Eye (tissue), 1 donor: ENCODE data around the gene HOTAIR.

Experiments
- DNase-seq: peaks from one replicate; pipeline ENCODE4 v3.0.0-alpha.2; 2015

HOTAIR gene

DNA sequence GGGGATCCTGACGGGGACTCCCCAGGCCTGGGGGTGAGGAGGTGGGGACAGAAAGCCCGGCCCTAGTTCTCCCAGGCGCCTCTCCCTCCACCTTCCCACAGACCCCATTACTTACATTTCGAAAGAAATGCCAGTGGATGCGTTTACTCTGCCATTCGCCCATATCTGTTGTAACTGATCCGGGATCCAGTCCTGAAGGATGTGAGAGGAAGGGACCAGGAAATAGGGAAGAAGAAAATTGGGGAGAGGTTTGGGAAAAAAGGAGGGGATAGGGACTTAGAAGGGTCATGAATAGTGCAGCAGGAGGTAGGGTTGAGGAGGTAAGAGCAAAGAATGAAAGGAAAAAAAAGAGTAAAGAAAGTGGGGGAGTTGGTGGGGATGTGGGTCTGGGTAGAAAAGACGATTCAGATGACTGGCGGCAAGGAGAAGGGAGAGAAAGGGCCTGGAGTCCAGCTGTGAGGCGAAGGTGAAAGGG, 18.9 kb downstream of the HOTAIR start:
- no peak for DNase-seq

- no peak for DNase-seq
These were observed 19.5 kb downstream of the HOTAIR start for GRCh38 chr12:53955036-53955775.

GRCh38 chr12:53954694-53955035, 20.1 kb downstream of the HOTAIR start, which contains the start of gene HOXC12:
HOXC12 (plus strand) TSS chr12:53954903; CDS start chr12:53954930, 27 bp downstream.
- DNase-seq, result no peak

DNA sequence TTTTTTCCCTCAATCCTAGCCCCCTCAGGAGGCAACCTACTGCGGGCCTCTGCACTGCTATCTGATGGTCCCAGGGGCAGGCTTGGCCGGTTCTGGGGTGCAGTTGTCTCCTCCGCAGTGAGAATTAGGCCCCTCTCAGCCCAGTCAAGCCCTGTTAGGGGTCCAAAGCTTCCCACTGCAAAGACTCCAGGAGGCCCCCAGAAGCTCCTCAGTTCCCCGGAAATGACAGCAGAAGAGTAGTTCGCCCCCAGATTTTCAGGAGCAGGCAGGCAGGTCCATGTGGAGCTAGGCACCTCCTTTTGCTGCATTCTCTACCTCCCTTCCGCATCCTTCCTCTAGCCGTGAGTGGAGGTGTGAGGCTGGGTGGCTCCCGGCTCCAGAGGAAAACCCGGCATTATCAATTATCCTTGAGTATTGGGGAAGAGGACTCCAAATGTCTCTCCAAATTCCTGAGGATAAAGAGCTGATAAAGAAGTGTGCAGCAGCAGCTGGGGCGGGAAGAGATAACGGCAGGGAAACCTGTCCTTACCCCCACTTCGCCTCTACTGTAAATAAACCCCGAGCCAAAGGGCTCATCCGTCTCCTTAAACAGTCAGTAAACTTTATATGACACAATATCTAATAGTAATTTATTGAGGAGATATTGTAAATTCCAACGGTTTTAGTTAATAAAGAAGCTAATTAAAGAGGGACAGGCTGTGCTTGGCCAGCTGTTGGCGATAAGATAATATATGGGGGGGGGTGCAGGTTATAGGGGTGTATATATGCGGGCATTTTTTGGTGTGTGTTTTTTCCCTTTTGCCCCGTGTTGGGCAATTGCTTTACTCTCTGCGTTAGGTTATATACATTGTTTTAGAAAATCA, 20.7 kb downstream of the HOTAIR start:
- DNase-seq, result no peak

DNA sequence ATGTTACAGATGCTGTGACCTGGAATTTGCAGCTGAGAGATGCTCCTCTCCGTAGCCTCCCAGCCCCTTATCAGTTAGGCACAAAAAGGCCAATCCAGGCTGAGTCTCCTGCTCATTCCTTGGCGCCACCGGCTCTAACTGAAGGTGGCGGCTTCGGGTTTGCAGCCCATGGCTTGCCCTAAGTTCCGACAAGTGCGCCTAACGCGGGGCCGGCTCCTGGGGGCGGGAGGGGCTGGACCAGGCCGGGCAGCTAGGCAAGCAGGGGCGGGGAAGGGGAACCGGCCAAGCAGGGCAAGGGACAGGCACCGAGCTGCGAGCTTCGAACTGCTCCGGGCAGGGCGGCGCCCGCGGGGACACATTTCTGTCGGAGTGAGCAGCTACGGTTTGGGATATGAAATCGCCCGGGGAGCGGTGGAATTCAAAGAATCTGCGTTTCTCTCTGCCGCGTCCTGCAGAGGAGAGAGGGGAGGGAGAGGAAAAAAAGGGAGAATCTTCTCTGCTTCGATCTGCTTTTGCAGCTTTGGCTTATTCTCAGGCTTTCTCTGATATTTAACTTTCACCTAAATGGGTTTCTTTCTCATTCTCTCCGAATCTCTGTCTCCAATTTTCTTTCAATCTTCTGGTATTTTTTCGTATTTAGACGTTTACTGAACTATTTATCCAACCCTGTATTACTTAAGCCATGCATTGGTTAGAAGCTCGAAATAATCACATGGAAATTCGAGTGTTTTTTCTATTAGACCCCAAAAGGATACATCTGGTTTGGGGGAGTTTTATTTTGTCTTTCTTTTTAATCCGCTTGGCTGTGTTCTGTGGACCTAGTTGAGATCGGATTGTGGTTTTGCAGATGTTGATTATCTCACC, 21.7 kb downstream of the HOTAIR start:
- DNase-seq, result no peak

DNA sequence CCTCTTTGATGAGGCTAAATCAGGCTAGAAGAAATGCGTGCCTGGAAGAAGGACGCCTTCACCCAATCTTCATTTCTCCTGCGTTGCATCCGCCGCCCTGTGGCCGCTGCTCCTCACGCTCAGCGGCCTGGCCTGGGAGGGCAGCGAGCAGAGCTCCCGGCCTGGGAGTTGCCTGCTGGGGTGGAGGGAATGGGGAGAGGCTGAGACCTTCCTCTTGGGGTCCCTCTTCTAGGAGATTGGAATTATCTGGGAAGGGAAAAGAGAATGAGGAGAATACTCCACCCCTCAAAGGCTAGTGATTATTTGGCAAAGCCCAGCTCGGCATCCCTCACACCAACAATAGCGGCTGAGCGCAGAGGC, 22.4 kb downstream of the HOTAIR start:
- no peak for DNase-seq

- DNase-seq, result no peak
These were observed 23.0 kb downstream of the HOTAIR start for GRCh38 chr12:53951577-53952334.

DNA sequence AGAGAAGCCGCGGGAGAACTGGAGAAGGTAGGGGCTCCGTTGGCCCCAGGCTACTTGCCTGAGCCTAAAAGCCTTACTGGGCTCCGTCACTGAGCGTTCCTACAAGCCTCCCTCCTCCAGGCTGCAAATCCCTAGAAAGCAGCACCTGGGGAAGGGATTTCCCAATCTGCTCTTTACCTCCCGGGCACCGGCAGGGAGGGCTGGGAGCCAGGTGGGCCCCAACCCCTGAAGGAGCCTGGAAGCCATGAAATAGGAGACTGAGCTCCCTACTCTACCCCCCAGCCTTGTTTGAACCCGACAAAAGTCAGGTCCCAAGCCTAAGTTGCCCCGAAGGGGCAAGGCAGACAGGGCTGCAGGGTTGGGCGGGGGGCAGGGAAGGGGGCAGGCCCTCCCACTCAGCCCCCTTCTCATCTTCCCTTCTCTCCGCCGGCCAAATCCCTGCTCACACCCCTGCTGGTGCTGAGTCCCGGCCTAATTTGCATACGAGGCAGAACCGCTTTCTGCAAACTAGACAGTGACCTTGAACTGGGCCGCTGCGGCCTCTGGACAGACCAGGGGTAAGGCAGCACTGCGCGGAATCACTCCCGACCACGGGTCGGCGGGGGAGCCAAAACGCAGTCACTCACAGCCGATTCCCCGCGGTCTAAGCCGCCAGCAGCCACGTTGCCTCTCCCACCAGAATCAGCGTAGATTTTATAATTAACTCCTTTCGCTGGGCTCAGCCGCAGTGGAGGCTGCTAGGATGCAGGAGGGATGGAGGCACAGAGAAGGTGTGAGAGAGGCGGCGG, 23.8 kb downstream of the HOTAIR start:
- no peak for DNase-seq

DNA sequence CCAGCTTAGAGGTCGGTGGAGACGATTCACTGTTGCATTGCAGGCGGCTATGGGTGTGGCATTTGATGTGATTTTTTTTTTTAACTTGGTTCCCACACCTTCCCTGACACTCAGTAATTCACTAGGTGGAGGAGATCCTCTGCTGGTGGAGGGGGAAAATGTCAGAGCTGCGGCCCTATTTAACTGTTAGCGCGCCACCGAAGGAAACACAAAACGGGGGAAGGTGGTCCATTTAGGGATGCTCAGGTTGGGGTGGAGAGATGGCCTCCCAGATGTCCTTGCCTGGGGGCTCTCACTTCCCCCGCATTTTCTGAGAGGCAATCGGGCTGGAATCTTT, 24.3 kb downstream of the HOTAIR start:
- no peak for DNase-seq

- DNase-seq, result no peak
These were observed 24.9 kb downstream of the HOTAIR start for GRCh38 chr12:53949631-53950436.

DNA sequence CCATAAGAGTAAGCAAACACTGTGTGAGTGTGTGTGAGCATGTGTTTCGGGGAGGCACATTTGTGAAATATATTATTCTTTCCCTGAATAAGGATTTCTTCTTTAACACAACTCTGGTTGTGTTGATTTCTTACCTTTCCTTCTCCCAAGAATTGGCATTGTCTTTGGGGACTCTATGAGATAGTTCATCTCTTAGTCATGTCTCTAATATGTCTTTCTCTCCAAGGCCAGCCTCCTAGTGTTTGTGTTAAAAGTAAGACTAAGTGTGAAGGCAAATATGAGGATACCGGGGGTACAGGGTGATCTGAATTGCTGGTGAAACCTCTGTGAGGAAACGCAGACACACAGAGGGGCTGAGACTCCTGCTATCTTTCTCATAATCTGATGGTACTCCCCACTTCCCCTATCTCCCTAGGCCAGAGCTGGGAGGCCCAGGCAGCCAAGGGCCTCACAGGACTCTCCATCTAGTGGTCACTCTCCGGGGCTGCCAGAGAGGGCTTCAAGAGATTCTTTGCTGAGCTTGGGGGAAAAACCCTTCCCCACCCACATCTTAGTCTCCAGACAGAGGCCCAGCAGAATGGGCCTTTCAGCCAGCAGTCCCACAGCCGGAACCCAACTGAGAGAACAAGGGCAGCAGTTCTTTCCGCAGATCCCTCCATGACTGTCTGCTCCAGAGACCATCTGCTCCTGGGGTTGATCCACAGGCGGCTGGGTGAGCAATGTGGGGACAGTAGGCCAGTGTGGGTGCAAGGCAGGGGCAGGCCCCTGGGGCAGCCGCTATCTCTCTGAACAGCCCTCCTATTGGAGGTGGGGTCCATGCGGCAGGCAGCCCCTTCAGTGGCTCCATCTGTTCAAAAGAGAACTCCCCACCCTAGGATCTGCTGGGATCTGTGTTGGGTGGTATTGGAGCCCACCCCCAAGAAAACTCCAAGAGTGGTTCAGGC, 25.8 kb downstream of the HOTAIR start:
- no peak for DNase-seq

DNA sequence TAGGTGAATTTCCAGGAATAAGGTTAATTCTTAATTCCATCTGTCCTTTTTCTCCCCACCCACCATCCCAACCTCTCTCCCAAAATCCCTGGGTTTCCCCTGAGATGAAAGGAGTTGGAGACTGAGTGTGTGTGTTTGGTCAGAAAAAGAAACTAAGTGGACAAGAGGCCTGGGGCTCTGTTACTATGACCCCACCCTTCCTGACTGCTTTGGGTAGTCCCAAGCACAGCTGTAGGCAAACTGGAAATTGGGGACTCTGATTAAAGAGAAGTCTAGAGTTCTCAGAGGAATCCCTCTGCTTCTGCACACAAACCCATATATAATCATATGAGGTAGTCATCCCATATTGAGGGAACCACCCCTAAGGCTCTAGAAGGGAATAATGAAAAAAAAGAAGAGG, 27.0 kb downstream of the HOTAIR start:
- no peak for DNase-seq

GRCh38 chr12:53944907-53945847, 29.6 kb downstream of the HOTAIR start:
- DNase-seq, result peak; percentile 2

DNA sequence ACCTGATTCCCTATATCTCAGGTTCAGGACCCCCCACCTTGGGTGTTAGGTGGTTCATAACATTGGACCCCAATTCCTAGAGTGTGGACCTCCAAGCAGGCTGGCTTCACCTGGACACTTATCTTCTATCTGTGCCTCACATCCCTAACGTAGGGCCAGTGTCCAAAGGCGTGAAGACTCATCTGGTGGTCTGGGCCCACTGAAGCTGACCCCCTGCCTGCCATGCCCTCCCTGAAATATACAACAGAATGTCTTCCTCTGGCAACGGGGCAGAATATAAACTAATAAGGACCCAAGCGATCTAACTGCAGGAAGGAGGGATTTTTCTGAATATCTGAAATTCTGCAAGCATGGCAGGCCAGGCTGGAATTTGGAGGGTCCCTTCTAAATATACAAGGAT, 30.5 kb downstream of the HOTAIR start:
- DNase-seq, result no peak

- no peak for DNase-seq
These were observed 32.2 kb downstream of the HOTAIR start for GRCh38 chr12:53942467-53942997.

GRCh38 chr12:53941750-53942149, 33.0 kb downstream of the HOTAIR start:
- DNase-seq, result no peak

DNA sequence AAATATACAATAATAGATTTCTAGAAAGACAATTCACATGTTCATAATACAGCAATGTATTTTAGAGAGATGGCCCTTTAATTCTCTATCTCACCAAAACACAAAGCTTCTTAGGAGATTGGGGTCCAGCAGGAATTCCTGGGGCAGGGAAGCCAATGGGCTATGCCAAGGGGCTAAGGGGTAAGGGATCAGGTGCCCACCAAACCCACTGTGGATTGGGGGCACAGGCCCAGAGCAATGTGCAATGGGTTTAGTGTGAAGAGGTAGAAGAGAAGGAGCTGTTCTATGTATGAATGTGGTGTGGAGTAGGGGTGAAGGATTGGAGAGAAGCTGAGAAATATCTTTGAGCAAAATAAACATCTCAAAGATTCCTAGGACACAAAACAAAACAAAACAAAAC, 33.6 kb downstream of the HOTAIR start:
- no peak for DNase-seq

GRCh38 chr12:53940443-53941014, 34.2 kb downstream of the HOTAIR start:
- DNase-seq, result no peak
